HG03060 (cell line): ENCODE results near the gene CHST12.
"Not testable (repeated sequence)": the region's sequence is repeated elsewhere in the genome, so short reads cannot be mapped to it uniquely, and the experiment has no call there.

Experiments used
- ATAC-seq: cut with Tn5 transposase; IDR thresholded peaks from one replicate; pipeline ENCODE4 v1.9.1; 2021; ENCODE audit warnings: low read depth, moderate number of reproducible peaks; ENCODE audit not compliant: unreplicated experiment

The CHST12 gene

DNA sequence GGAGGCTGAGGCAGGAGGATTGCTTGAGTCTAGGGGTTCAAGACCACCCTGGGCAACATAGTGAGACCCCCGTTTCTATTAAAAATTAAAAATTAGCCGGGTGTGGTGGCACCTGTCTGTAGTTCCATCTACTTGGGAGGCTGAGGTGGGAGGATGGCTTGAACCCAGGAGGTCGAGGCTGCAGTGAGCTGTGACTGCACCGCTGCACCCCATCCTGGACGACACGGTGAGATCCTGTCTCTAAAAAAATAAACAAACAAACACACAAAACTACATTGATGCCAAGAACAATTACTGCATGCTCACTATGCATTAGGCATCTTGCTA is 761 bp upstream of the CHST12 start:
- no peak for ATAC-seq

DNA sequence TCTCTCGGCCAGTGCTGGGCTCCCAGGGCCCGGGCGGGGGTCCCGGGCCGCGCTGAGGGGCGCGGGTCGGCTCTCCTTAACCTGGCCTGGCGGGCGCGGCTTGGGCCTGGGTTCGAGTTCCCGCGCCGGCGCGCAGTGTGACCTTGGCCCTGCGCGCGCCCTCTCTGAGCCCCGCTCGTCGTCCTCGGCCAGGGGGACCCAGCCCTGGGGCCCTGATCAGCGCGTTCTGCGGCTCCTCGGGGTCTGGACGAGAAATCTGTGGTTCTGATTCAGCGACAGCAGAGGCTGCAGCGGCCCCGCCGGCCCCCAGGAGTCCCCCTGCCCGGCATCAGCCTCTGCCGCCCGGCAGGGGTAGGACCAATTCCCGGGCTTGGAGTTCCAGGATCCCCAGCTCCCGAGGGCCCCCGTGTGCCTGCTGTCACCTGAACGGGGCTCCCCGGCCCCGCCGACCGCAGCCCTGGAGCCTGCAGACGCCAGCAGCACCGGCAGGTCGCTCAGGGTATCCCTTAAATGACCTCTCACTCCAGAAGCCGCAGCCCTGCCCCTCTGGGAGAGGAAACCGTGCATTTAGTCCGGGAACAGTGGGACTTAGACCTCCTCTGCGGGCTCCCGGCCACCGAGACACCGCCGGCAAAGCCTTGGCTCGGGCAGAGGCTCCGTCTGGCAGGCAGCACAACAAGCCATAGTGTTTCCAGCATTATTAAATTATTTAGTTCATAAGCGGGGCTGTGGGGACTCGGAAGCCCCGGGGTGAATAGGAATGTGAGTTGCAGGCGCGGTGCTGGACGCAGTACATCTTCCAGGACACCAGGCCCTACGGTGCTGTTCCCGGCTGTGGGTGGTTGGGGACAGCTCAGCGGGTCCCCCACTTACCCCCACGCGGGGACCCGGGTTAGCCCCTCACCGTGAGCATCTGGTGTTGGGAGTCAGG is 572 bp downstream of the CHST12 start:
- ATAC-seq = no peak

DNA sequence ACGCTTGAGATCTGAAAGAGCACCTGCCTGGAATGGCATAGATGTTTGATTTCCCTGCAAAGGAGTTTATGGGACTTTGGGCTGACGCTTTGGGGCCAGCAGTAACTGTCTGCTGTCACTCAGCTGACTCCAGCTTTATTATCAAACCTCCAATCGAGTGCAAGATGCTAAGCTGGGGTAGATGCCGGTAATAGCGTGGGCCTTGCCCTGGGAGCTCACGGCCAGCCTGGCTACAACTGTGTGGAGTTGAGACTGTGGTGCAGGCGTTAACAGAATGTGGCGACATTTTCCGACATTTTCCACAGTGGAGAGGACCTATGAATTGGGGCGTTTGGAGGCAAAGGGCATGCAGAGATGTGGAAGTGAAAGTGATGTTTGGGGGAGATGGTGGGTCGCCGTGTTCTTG is 1.3 kb downstream of the CHST12 start:
- ATAC-seq = no peak

DNA sequence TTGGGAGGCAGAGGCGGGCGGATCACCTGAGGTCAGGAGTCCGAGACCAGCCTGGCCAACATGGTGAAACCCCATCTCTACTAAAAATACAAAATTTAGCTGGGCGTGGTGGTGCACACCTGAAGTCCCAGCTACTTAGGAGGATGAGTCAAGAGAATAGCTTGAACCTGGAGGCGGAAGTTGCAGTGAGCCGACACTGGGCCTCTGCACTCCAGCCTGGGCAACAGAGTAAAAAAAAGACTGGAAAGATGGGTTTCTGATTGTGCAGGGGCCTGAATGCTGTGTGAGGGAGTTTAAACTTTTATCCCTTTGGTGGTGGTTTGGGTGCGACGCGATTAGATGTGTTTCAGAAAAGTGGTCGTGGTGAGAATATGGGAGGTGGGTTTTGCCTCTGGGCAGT is 1.8 kb downstream of the CHST12 start:
- ATAC-seq = no peak

DNA sequence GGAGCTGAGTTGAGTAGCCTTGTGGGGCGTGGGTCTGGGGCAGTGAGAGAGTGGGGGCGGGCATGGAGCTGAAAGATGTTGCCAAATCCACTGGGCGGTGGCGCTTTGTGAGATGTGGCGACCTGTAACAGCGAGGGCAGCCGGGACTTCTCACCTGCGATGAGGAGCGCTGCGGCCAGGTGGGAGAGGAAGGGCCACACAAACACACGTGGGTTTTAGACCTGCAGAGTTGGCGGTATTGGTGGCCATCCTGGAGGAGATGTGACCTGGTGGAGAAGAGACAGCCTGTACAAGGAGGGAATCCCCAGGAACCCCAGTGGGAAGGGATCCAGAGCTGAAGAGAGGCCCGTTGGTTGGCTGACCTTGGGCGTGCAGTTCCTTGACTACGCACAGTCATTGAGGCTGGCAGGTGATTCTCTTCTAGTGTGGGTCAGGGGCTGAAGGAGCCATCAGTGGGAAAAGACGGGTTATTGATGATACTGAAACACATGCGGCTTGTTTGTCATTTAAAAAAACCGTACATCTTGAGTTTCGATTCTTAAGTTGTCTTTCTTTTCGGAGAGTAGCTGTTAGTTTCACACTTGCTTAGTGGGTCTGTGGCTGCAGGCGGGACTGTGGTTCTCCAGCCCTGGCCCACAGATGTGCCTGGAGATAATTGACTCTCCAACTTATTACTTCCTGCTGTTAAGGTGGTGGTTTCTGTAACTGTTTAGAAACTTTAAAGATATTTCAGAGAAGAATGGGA is 2.4 kb downstream of the CHST12 start:
- ATAC-seq = peak; percentile 31

DNA sequence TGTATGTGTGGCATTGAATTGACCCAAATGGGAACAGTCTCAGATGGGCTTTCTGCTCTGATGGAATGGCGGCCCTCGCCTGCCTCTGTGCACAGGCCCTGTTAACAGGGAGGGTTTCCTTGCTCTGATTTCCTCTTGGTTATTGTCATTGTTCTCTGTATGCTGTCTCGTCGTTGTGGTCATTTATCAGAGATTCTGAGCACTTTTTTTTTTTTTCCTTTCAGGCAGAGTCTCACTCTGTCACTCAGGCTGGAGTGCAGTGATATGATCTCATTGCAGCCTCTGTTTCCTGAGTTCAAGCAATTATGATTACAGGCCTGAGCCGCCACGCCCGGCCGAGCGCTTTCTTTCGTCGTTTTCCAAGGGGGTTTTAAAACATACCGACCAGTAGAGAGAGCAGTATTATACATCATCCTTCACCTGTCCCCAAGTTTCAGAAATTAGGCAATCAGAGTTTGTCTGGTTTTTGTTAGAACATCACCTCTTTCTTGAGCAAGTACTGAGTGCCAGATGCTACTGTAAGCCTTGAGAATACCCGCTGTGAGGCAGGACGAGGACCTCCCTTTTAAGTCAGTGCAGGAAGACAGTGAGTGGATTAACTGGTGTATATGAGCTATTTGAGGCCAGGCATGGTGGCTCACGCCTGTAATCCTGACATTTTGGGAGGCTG is 6.5 kb downstream of the CHST12 start:
- no peak for ATAC-seq

DNA sequence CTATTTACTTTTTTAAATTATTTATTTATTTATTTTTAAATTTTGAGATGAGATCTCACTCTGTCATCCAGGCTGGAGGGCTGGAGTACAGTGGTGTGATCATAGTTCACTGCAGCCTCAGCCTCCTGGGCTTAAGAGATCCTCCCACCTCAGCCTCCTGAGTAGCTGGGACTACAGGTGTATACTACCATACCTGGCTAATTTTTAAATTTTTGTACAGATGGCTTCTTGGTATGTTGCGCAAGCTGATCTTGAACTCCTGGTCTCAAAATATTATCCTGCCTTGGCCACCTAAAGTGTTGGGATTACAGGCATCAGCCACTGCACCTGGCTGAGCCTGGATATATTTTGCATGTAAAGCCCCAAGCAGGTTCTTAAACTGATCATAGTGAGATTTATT is 7.6 kb downstream of the CHST12 start:
- no peak for ATAC-seq

DNA sequence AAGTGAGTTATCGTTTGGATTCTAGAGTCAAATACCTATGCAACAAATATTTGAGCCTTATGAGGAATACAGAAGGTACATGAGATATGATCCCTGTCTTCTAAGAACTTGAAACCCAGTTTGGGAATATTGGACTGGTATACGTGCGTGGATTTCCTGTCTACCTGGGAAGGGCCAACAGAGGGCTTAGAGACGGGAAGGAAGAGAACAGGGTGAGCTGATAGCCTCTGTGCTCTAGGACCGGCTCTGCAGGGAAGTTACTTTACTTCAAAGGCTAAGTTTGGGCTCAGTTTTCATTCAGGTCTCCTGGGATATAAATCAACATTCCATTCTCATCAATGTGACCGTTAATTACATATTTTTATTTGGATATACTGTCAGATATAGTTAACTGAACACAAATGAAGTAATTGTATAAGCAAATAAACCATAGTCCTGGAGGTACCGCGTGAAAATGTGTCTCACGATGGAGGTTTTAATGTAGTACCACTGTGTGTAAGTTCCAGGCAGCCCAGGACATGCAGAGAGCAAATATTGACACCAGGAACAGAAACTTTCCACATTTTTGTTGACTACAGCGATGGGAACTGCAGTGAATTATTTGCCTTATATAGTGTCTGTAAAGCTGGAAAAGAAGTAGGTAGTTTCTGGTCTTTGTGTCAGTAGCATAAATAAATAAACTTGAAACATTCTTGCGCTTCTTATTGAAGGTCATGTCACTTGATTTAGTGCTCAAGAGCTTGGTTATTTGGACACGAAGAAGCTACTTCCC is 8.6 kb downstream of the CHST12 start:
- ATAC-seq = no peak

DNA sequence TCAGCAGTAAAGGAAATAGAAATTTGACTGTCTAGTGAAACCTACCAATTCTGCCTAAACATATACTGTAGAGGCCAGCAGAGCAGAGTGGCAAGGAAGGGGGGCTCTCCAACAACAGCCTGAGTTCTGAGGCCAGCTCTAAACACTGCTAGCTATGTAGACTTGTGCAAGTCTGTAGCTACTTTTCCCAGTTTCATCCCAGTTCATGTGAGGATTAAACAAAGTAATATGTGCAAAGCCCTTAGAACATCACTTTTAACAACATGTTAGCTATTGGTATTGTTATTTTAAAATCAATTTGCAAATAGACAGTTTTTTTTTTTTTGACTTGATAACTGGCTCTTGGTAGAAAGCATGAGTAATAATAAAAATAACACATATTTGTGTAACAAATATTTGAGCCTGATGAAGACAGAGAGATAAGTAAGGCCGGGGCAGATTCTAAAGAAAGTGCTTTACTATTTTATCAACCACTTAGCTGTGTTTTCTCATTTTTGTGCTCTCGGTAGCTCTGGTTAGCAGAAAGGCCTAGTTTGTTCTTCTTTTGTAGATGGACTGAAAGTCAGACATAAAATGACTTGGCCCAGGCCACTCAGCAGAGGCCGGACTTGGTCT is 9.3 kb downstream of the CHST12 start:
- ATAC-seq = no peak

DNA sequence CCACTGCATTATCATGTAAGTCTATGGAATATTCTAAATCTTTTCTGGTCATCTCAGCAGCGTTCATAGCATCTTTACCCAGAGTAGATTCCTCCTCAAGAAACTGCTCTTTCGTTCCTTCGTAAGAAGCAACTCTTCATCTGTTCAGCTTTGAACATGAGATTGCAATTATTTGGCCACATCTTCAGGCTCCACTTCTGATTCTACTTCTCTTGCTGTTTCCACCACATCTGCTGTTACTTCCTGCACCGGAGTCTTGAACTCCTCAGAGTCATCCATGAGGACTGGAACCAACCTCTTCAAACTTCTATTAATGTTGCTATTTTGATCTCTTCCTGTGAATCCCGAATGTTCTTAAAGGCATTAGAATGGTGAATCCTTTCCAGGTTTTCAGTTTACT is 12.7 kb downstream of the CHST12 start:
- no peak for ATAC-seq

DNA sequence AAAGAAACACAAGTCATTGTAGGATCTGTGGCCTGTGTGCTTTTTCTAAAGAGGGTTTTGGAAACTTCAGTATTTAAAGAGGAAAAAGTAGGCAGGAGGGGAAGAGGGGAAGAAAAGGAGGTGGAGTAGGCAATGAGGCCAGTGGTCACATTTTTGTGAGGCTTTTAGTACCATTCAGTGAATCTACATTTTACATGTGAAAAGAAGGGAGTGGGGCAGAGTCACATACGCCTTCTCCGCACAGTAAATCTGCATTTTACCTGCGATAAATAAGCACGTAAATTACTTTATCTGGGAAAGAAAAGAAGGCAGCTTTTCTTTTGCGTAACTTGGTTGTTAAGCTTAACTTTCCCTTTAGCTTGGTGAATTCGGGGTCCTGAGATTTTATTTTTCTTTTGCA is 13.2 kb downstream of the CHST12 start:
- no peak for ATAC-seq

DNA sequence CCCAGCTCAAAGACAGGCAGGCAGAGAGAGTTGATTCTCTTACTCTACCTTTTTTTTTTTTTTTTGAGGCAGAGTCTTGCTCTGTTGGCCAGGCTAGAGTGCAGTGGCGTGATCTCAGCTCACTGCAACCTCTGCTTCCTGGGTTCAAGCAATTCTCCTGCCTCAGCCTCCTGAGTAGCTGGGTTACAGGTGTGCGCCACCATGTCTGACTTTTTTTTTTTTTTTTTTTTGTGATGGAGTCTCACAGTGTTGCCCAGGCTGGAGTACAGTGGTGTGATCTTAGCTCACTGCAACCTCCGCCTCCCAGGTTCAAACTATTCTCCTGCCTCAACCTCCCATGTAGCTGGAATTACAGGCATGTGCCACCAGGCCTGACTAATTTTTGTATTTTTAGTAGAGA is 13.8 kb downstream of the CHST12 start:
- not testable (repeated sequence) for ATAC-seq

DNA sequence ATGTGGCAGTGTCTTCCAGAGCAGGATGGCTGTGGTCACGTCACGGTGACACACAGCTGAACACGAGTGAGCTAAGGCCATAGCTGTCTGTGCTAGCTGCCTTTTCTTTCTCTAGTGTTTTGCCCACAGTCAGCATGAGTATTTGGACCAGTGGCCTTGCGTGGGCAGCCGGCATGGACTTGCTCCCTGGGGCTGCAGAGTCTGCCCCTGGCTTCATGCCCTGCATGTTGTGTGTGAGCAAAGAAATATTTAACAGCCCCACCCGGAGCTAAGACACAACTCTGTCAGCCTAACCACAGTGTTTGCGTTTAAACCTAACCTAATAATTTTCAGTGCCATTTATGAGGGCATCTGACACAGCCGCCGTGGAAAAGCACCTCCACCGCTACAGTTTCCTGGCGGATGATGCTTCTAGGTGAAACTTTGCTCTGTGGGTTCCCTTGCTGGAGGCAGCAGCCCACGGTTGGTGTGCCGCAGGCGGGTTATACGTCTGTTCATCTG is 14.6 kb downstream of the CHST12 start:
- ATAC-seq = no peak

DNA sequence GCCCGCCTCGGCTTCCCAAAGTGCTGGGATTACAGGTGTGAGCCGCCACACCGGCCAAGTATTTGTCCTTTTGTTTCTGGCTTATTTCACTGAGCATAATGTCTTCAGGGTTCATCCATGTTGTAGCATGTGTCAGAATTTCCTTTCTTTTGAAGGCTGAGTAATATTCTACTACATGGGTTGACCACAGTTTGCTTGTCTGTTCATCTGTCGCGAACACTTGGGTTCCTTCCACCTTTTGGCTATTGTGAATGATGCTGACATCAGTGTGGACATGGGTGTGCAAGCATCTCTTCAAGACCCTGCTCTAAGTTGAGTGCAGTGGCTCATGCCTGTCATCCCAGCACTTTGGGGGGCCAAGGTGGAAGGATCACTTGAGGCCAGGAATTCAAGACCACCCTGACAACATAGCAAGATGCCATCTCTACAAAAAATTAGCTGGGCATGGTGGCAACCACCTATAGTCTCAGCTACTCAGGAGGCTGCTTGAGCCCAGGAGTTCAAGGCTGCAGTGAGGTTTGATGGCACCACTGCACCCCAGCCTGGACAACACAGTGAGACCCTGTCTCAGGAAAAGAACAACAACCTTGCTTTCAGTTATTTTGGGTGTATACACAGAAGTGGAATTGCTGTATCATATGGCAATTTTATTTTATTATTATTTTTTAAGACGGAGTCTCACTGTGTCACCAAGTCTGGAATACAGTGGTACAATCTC is 17.0 kb downstream of the CHST12 start:
- ATAC-seq = no peak

DNA sequence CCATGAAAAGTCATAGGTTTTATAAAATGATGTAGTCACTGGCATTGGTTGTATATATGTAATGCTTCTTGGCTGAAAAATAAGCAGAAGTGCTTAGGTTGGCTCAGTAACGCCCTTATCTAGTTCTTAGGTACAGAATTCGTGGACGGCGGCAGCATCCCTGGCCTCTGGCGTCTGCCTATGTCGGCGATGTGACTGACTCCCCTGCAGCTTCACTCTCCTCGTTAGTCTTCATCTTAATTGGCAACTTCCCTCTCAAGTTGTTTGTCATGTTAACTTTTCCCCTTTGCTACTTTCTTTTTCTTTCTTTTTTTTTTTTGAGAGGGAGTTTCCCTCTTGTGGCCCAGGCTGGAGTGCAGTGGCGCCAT is 18.5 kb downstream of the CHST12 start:
- no peak for ATAC-seq

DNA sequence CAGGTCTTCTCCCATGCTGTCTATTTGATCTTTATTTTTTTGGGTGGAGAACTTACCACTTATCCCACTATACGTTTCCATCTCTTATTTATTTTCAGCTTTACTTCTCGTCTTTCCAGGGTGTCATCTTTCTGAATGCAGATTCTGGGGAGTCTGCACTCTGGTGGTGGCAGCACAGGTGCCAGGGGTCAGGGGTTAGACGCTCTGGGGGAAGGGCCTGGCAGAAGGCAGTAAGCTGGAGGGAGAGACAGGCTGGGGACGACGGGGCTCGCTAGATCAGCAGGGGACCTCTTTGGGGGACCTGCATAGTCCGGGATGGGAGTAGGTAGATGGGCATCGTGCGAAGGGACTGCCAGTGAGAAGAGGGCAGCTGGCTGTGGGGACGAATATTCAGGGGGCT is 22.3 kb downstream of the CHST12 start:
- no peak for ATAC-seq

DNA sequence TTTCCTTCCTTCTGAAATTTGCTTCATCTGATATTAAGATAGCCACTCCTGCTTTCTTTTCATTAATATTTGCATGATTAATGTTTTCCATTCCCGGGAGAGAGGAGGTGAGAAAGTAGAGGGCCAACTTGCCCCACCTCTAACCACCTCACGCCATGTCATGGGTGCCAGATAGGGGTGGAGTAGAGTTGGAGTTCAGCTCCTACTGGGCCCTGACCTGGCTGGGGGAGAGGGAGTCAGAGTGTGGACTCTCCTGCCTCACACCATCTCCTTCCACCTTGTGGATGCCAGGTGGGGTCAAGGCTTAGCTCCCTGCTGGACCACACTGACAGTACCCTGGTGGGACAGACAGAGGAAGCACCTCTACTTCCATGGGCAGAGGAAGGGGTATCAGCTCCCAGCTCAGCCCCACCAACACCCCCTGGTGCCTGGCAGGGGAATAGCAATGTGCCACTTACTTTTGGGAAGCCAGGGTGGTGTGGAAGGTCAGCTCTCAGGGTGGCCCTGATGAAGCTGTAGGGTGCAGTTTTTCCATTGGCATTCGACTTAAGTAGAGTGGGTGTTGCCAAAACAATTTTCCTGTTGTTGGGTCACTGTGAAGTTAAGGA is 28.0 kb downstream of the CHST12 start:
- ATAC-seq = no peak

DNA sequence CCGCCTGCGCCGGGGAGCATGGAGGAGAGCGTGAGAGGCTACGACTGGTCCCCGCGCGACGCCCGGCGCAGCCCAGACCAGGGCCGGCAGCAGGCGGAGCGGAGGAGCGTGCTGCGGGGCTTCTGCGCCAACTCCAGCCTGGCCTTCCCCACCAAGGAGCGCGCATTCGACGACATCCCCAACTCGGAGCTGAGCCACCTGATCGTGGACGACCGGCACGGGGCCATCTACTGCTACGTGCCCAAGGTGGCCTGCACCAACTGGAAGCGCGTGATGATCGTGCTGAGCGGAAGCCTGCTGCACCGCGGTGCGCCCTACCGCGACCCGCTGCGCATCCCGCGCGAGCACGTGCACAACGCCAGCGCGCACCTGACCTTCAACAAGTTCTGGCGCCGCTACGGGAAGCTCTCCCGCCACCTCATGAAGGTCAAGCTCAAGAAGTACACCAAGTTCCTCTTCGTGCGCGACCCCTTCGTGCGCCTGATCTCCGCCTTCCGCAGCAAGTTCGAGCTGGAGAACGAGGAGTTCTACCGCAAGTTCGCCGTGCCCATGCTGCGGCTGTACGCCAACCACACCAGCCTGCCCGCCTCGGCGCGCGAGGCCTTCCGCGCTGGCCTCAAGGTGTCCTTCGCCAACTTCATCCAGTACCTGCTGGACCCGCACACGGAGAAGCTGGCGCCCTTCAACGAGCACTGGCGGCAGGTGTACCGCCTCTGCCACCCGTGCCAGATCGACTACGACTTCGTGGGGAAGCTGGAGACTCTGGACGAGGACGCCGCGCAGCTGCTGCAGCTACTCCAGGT is 29.7 kb downstream of the CHST12 start:
- no peak for ATAC-seq
